Uterus (tissue), 2 donors: ENCODE measurements around the gene BTN3A1.
"Not testable (repeated sequence)": the region's sequence is repeated elsewhere in the genome, so short reads cannot be mapped to it uniquely, and the experiment has no call there.

Experiments
- POLR2A ChIP-seq, 2 donors: fragments of 450-650 bp; IDR thresholded peaks; one replicate each; pipeline ENCODE4 v1.6.1; 2016; ENCODE audit warnings: antibody characterized with exemption in 2 of 2, mild to moderate bottlenecking in 1 of 2, moderate library complexity in 1 of 2
- TF ChIP-seq, protein P1 (sequence below), 4 experiments: fragments of 200-600 bp in 2 of 4; fragments of 450-650 bp in 2 of 4; sonication (generic) in 2 of 4; IDR thresholded peaks; one replicate each; pipeline ENCODE4 v1.5.1; 2016 to 2019; ENCODE audit warnings: antibody characterized with exemption in 4 of 4, mild to moderate bottlenecking in 2 of 4, moderate library complexity in 1 of 4

DNA sequence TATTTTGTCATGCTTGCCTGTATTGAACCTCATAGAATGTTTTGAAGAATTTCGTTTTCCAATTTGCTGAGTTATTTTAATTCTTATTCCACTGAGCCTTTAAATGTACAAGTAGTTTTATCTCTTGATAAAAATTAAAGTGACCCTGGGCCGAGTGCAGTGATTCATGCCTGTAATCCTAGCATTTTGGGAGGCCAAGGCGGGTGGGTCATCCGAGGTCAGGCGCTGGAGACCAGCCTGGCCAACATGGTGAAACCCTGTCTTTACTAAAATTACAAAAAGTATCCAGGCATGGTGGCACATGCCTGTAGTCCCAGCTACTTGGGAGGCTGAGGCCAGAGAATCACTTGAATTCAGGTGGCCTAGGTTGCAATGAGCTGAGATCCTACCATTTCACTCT, 59.3 kb downstream of the BTN3A1 start:
- TF ChIP-seq, protein P1, sequence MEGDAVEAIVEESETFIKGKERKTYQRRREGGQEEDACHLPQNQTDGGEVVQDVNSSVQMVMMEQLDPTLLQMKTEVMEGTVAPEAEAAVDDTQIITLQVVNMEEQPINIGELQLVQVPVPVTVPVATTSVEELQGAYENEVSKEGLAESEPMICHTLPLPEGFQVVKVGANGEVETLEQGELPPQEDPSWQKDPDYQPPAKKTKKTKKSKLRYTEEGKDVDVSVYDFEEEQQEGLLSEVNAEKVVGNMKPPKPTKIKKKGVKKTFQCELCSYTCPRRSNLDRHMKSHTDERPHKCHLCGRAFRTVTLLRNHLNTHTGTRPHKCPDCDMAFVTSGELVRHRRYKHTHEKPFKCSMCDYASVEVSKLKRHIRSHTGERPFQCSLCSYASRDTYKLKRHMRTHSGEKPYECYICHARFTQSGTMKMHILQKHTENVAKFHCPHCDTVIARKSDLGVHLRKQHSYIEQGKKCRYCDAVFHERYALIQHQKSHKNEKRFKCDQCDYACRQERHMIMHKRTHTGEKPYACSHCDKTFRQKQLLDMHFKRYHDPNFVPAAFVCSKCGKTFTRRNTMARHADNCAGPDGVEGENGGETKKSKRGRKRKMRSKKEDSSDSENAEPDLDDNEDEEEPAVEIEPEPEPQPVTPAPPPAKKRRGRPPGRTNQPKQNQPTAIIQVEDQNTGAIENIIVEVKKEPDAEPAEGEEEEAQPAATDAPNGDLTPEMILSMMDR (IDR thresholded peaks at IDR 0.05) = not testable (repeated sequence)
- not testable (repeated sequence) for TF ChIP-seq POLR2A (IDR thresholded peaks at IDR 0.05)
